CD4-positive, alpha-beta T cell treated with Interleukin-10 for 1 hour (primary cell): ENCODE results near the gene ALKBH4.
"Not testable (repeated sequence)": the region's sequence is repeated elsewhere in the genome, so short reads cannot be mapped to it uniquely, and the experiment has no call there.

Source experiments
- DNase-seq: peaks from one replicate; pipeline ENCODE4 v3.0.0-alpha.2; 2020

Gene ALKBH4, protein sequence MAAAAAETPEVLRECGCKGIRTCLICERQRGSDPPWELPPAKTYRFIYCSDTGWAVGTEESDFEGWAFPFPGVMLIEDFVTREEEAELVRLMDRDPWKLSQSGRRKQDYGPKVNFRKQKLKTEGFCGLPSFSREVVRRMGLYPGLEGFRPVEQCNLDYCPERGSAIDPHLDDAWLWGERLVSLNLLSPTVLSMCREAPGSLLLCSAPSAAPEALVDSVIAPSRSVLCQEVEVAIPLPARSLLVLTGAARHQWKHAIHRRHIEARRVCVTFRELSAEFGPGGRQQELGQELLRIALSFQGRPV

DNA sequence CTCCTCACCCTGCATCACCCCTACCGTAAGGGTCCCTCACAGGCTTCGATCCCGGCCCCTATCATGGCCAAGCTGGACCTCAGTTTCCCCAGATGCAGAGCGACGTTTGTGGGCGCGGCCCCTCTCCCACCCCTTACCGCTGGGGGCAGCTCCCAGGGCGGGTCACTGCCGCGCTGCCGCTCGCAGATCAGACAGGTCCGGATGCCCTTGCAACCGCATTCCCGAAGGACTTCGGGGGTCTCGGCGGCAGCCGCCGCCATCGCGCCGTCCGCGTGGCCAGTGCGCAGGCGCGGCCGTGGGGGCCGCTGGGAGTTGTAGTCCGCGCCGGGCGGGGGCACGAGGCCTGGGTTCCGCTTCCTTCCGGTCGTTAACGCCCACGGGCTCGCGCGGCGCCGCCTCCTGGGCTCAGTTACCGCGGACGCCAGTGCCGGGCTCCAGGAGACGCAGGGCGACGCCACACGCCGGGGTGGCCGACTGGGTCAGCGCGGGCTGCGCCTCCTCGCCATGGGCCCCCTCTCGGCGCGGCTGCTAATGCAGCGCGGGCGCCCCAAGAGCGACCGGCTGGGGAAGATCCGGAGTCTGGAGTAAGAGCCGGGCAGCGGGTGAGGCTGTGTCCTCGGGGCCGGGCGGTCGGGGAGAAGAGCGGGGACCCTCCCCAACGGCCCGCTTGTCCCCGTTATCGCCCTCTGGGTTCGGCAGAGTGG is at the start of gene ALKBH4, which contains the start of gene LRWD1:
Gene ALKBH4 (minus strand): TSS at position 287 of the 704 bp plus-strand sequence. CDS start 27 bp downstream, at position 260.
Gene LRWD1 (plus strand): TSS at position 408 of the 704 bp plus-strand sequence. CDS start 97 bp downstream, at position 505.
- DNase-seq = peak; percentile 94

DNA sequence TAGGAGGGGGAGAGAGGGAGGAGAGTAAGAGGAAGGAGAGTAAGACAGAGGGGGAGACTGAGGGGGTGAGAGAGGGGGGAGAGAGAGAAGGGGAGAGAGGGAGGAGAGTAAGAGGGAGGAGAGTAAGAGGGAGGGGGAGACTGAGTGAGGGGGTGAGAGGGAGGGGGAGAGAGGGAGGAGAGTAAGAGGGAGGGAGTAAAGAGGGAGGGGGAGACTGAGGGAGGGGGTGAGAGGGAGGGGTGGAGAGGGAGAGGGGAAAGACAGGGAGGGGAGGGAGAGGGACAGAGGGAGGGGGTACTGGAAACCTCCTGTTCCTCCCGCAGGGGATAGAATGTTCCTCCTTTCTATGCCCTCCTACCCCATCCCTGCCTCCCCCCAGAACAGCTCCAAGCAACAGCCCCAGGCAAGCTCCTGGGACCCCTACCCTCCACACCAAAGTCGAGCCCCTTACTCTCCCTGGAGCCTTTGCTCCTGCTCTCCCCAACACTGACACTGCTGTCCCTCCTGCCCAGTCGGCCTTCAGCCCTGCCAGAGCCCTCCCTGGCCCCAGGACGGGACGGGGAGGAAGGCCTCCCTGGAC is 48.1 kb upstream of the ALKBH4 start:
- DNase-seq = peak; percentile 29

DNA sequence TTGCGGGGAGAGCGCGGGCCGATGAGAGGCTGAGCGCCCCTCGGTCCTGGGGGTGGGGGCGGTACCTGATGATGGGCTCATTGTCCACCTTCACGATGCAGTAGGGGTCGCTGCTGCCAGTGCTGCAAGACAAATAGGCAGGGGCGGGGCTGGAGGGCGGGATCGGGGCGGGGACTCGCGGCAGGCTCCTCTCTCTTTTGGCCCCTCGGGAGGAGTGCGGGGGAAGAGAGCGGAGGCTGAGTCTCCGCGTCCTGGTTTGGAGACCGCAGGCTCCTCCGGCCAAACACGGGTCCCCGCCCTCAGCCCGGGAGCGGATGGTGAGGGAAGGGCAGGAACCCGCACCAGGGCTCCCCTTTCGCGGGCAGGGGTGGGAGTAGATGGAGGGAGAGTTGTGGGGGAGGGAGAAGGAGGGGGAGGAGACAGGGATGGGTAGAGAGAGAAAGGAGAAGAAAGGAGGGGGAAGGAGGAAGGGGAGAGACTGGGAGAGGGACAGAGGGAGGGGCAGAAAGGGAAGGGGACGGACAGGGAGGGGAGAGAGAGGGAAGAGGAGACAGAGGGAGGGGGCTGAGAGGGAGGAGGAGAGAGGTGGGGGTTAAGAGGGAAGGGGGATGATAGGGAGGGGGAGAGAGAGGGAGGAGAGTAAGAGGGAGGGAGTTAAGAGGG is 47.3 kb upstream of the ALKBH4 start:
- not testable (repeated sequence) for DNase-seq

DNA sequence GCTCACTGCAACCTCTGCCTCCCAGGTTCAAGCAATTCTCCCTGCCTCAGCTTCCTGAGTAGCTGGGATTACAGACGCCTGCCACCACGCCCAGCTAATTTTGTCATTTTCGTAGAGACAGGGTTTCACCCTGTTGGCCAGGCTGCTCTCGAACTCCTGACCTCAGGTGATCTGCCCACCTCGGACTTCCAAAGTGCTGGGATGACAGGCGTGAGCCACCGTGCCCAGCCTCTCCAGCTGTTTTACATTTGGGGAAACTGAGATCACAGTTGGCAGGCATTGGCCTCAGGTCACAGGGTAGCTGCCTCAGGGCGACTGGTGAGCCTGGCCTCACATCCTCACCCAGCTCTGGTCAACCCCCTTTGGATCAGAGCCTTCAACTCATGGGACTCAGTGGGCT is 45.9 kb upstream of the ALKBH4 start:
- DNase-seq = not testable (repeated sequence)

DNA sequence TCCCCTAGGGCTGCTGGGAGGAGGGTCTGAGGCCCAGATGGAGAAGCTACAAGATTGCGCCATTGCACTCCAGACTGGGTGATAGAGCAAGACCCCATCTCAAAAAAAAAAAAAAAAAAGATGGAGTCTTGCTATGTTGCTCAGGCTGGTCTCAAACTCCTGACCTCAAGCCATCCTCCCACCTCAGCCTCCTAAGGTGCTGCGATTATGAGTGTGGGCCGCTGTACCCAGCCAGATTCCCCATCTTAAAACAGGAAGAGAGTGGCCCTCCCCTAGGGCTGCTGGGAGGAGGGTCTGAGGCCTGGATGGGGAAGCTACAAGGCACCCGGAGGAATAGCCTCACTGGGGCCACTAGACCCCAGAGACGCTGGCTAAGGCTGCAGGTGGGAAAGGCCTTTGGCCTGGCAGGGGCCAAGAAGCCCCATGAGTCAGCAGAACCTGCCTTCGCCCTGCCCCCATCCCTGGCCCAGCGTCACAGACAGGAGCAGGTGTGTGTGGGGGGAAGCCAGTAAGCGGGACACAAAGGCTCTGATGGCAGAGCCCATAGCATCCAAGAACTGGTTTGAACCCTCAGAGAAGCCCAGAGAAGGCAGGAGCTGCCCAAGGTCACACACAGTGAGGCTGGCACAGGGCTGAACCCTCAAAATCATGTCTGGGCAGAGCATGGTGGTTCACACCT is 42.9 kb upstream of the ALKBH4 start:
- DNase-seq = not testable (repeated sequence)

DNA sequence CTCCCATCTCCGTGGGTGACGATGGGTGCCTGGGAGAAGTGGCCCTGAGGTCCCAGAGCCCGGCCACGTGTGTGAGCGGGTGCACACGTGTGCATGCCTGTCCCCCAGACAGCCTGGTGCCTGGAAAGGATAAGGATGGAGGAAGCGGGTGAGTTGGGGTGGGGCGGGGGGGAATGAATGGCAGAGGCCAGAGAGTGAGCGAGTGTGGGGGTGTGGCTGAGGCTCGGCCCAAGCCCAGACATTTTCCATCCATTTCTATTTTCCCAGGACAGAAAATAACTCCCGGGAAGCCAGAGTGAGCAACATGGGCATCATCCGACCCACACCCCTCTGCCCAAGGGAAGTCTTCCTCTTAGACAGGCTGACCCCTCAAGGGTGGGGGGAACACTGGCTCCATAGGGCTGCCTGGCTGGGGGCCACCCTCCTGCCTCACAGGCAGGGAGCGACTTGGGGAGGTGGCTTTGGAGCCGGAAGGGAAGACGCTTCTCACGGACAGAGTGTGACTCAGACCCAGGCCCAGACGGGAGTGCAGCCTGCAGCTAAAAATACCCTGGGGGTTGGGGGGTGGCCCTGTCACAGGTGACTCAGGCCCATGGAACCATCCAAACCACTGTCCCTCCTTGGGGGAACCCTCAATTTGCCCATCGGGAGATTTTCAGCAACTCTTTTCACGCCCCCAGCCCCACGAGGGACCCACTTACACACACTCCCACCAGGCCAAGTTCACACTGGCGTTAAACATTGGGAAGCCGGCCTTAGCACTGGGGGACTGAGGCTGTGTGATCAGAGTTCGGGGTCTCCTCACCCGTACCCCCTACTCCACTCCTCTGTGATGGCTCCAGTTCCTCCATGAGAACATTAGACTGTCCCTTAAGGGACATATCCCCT is 40.9 kb upstream of the ALKBH4 start:
- not testable (repeated sequence) for DNase-seq

DNA sequence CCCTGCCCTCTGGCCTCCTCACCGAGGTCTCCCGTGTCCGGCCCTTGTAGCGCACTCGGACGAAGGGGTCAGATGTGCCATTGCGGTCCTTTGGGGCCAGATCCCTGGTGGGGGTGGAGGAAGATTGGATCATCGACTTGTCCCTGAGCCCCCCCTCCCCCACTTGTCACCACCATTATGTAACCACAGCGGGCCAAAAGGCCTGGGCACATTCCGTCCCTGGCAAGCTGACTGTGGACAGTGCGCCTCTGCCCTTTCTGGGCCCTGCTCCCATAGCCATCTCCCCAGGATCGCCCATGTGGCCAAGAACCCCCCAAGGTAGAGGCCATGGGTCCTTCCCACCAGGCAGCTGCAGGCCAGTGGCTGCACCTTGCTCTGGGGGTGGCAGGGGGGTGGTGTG is 38.5 kb upstream of the ALKBH4 start:
- DNase-seq = not testable (repeated sequence)

DNA sequence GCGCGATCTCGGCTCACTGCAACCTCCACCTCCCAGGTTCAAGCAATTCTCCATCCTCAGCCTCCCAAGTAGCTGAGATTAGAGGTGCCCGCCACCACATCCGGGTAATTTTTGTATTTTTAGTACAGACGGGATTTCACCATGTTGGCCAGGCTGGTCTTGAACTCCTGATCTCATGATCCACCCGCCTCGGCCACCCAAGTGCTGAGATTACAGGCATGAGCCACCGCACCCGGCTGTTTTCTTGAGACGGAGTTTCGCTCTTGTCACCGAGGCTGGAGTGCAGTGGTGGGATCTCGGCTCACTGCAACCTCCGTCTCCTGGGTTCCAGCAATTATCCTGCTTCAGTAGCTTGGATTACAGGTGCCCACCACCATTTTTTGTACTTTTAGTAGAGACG is 33.7 kb upstream of the ALKBH4 start:
- not testable (repeated sequence) for DNase-seq

DNA sequence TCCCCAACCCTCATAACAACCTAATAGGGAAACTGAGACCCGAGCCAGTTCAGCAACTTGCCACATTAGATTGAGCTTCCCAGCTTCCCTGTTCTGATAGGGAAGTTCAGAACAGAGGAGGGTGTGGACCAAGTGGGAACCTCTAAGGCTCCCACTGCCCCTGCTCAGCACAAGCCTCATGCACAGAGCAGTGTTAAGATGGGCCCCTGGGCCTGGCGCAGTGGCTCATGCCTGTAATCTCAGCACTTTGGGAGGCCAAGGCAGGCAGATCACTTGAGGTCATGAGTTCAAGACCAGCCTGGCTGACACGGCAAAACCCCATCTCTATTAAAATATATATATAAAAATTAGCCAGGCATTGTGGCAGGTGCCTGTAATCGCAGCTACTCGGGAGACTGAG is 32.6 kb upstream of the ALKBH4 start:
- not testable (repeated sequence) for DNase-seq

DNA sequence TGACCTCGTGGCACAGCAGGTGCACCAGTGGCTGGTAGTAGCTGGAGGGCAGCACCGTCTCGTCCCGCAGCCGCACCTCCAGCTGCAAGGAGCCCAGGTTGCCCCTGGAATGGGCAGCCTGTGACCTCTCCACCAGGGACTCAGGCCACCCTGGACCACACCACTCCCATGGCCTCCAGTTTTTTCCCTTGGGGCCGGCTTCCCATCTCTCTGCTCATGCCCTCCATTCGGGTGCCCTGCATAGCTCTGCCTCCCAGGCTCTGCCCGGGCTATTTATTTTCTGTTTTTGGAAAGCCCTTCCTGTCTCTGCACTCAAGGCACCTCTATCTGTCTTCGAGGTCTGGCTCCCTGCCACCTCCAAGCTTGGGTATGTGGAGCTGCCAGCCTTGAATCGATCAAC is 32.2 kb upstream of the ALKBH4 start:
- not testable (repeated sequence) for DNase-seq

DNA sequence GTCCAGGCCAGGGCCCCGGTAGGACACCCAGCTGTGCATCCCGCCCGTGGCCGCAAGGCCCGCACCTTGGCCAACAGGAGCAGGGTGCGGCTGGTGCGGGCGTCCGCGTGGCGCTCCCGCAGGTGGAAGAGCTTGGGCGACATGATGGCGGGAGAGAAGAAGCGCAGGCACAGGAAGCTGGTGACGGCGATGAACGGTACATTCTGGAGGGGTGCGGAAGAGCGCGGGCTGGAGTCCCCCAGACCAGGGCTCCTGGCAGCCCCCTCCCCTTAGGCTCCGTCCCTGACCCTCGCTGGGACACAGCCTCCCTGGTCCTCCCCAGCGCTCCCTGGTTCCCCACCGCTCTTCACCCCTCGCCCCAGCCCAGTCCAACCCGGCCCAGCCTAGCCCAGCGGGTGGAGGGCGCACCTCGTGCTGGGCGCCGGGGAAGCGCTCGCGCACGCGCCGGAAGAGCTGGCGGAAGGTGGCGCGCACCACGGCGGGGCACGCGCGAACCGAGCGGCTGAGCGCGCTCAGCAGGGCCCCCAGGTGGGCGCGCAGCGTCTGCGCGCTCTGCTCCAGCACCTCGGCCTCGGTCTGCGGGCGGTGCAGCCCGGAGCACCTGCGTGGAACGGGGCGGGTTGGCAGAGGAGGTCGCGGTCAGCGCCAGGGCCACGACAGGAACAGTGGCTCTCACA is 29.9 kb upstream of the ALKBH4 start:
- not testable (repeated sequence) for DNase-seq

DNA sequence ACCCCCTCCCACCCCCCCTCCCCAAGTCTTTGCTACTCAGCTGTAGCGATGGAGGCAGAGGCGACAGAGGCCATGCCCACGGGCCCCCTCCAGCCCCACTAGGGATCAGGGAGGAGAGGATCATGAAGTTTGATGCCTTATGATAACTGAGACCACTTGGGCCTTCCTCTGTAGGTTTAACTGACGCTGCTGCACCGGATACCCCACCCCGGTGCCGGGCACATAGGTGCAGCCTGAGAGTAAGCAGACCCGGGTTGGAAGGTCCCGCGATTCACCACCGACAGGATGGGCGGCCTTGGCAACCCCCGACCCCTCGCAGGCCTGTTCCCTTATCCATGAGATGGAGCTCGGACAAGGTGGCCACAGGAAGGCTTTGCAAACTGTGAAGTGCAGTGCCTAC is 29.4 kb upstream of the ALKBH4 start:
- peak; percentile 46 for DNase-seq

DNA sequence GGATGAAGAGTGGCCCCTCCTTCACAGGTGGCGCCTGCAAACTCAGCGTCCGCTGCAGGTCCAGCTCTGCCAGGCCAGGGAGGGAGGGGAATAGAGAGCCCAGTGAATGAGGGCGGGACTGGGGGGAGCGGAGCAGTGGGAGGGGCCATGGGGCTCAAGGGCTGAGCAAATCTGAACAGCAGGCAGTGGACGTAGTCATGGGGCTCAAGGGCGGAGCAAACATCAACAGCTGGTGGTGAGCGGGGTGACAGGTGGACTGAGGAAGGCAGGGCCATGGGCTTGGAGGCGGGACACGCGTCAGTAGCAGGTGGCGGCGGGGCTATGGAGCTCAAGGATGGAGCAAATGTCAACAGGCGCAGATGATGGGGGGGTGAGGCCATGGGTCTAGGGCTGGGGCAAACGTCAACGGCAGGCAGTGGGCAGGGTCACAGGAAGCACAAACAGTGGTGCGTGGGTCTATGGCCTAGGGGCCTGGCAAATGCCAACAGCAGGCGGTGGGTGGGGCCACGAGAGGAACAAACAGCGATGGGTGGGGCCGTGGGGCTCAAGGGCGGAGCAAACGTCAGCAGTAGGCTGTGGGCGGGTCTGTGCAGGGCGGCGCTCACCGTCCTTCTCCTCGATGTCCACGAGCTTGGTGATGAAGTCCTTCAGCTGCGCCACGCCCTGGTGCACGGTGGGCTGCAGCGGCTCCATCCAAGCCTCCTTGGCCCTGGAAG is 28.7 kb upstream of the ALKBH4 start:
- DNase-seq = not testable (repeated sequence)

DNA sequence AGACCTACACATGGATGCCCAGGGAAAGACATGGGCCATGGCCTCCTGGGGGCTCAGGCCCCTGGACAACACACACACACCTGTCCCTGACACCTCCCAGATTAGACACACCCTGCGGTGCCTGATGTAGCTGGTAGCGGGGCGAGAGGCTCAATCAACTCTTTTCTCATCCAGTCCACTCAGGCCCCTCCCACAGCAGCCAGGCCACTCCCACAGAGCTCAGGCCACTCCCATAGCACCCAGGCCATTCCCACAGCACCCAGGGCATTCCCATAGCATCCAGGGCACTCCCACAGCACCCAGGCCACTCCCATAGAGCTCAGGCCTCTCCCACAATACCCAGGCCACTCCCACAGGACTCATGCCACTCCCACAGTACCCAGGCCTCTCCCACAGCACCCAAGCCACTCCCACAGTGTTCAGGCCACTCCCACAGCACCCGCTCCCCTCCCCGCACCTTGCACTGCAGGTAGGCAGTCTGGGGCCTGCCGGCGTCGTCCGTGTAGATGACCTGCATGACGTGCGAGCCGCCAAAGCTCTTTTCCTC is 25.9 kb upstream of the ALKBH4 start:
- DNase-seq = peak; percentile 60

DNA sequence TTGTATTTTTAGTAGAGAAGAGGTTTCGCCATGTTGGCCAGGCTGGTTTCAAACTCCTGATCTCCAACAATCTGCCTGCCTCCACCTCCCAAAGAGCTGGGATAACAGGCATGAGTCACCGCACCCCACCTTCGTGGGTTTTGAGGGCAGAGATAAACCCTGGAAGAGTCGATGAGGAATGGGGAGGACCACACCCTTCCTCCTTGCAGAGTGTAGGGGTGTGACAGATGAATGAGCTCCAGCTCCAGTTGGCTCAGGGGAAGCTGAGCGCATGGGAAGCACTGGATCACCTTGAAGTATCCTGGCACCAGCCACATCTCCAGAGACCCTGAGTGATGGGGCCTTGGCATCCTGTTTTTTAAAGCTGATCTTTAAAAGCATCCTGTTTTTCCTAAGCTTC is 19.7 kb upstream of the ALKBH4 start:
- DNase-seq = not testable (repeated sequence)

DNA sequence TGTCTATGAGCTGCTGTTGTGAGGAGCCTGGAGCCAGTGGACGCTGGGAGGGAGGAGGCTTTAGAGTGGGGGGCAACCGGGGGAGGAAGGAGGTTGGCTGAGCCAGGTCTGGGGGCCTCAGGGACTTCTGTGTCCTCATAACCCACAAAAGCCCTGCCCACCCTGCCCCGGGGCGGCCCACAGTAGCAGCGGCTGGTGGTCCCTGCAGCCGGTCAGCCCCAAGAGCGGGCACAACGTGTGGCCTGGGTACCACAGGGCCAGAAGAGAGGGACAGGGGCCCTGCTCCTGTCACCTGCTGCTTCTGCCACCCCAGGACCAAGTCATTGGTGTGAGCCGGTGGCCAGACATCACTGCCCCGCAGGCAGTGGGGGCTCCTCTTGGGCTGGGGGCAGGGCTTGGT is 17.3 kb upstream of the ALKBH4 start:
- not testable (repeated sequence) for DNase-seq

DNA sequence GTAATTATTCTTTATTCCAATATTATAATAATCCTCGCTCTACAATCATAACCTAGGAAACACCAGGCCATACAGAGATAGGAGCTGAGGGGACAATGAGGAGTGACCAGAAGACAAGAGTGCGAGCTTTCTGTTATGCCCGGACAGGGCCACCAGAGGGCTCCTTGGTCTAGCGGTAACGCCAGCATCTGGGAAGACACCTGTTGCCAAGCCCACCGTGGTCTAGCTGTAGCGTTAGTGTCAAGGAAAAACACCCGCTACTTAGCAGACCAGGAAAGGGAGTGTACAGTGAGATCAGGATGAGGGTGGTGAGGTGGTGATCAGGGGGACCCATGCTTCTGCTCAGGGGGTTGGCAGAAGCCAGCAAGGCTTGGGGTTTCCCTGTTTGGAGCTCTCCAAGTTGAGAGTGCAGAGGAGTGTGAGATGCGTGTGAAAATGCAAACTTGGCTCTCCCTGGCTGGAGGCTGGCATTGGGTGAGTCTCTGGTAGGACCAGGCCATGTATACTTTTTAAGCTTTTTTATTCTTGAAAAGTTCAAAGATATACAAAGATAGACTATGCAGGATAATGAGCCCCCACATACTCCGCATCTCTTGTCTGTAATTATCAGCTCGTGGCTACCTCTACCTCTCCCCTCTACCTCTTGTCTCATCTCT is 15.4 kb upstream of the ALKBH4 start:
- peak; percentile 47 for DNase-seq

DNA sequence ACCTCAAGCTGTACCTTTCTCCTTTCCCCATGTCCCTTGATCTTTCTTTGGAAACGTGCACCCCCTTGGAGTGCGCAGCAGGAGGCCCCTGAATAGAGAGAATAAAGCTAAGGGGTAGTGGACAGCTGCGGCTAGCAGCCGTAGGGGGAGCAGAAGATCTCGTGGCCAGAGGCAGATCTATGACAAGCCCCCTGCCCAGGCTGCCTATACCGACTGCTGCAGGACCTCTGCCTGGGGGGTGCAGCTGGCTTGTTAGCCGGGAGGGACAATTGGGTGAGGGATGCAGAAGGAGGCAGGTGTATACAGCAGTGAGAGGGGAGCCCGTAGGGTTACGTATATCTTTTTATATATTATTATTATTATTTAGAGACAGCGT is 14.5 kb upstream of the ALKBH4 start:
- DNase-seq = not testable (repeated sequence)
